Hepatocyte (in vitro differentiated cells): ENCODE measurements around the gene CTCFL. TPM values are rescaled to one million over a fixed set of nuclear protein-coding genes. Genes with fewer than 3 reads are reported as not detected.

ENCODE experiments used
- DNase-seq: peaks from one replicate; pipeline ENCODE4 v3.0.0-alpha.2; 2016; ENCODE audit warnings: low spot score
- H2AFZ ChIP-seq: fragments of 200-600 bp; sonication (generic); 2 replicates; pipeline ENCODE4 v1.6.0; 2016; ENCODE audit warnings: antibody characterized with exemption, mild to moderate bottlenecking
- H3K27ac ChIP-seq: fragments of 200-600 bp; sonication (generic); 2 replicates; pipeline ENCODE4 v1.5.1; 2016; ENCODE audit warnings: mild to moderate bottlenecking
- H3K27me3 ChIP-seq: fragments of 200-600 bp; sonication (generic); 2 replicates; pipeline ENCODE4 v1.6.1; 2016
- H3K36me3 ChIP-seq: fragments of 200-600 bp; sonication (generic); replicated peaks from 2 replicates; pipeline ENCODE4 v1.5.1; 2016; ENCODE audit warnings: low read depth; ENCODE audit not compliant: insufficient read depth
- H3K4me1 ChIP-seq: fragments of 200-600 bp; sonication (generic); 2 replicates; pipeline ENCODE4 v1.5.1; 2016; ENCODE audit warnings: mild to moderate bottlenecking, moderate library complexity; ENCODE audit not compliant: insufficient read depth
- H3K4me2 ChIP-seq: fragments of 200-600 bp; sonication (generic); 2 replicates; pipeline ENCODE4 v1.6.0; 2016
- H3K4me3 ChIP-seq: fragments of 200-600 bp; sonication (generic); 2 replicates; pipeline ENCODE4 v1.5.1; 2016; ENCODE audit warnings: mild to moderate bottlenecking
- H3K79me2 ChIP-seq: fragments of 200-600 bp; sonication (generic); 2 replicates; pipeline ENCODE4 v1.6.0; 2017; ENCODE audit warnings: mild to moderate bottlenecking
- H3K9me2 ChIP-seq: fragments of 200-600 bp; sonication (generic); replicated peaks from 2 replicates; pipeline ENCODE4 v1.6.0; 2017; ENCODE audit warnings: mild to moderate bottlenecking; ENCODE audit not compliant: insufficient read depth
- H3K9me3 ChIP-seq: fragments of 200-600 bp; sonication (generic); 2 replicates; pipeline ENCODE4 v1.5.1; 2016; ENCODE audit warnings: low read depth, mild to moderate bottlenecking
- H4K20me1 ChIP-seq: fragments of 200-600 bp; sonication (generic); 2 replicates; pipeline ENCODE4 v1.6.0; 2016; ENCODE audit warnings: mild to moderate bottlenecking; ENCODE audit not compliant: insufficient read depth, poor library complexity, severe bottlenecking
- CTCF ChIP-seq: fragments of 200-600 bp; sonication (generic); IDR thresholded peaks from 2 replicates; pipeline ENCODE4 v1.5.1; 2016; ENCODE audit warnings: antibody characterized with exemption, mild to moderate bottlenecking; ENCODE audit not compliant: poor library complexity
- EZH2 ChIP-seq: fragments of 200-600 bp; sonication (generic); IDR thresholded peaks from 2 replicates; pipeline ENCODE4 v1.6.1; 2016; ENCODE audit warnings: antibody characterized with exemption, mild to moderate bottlenecking, borderline replicate concordance
- EZH2phosphoT487 ChIP-seq: fragments of 200-600 bp; sonication (generic); IDR thresholded peaks from one replicate; pipeline ENCODE4 v1.6.1; 2018; ENCODE audit warnings: antibody characterized with exemption, mild to moderate bottlenecking, low read depth, moderate library complexity; ENCODE audit not compliant: unreplicated experiment, severe bottlenecking
- WGBS: methylation state at CpG from one replicate; pipeline ENCODE4 v1.1.6; 2016; ENCODE audit warnings: low lambda C conversion rate; ENCODE audit errors: missing lambda C conversion rate; 5-methylcytosine and 5-hydroxymethylcytosine counted together
- polyA plus RNA-seq: library from polyadenylated mRNA; unstranded; fragments of >200 nt; fragmentation: Nextera tagmentation; extraction: Ambion mirVana; gene quantifications from 2 replicates; pipeline ENCODE4 v1.2.1, GENCODE V29; 2016
- total RNA-seq: library from RNA; depleted of rRNA; stranded (reverse); fragments of >200 nt; gene quantifications from 2 replicates; pipeline ENCODE4 v1.2.3, GENCODE V29; 2014

The CTCFL gene
- total and polyA plus RNA-seq, 2 experiments from 2014 or later, result not detected

GRCh38 chr20:57476084-57476526 lies 48.8 kb downstream of the CTCFL start:
- no peaks in the 10 kb centered on the region for H3K27me3 ChIP-seq
- H3K9me2 ChIP-seq, result no peaks in the 10 kb centered on the region
- no peaks in the 10 kb centered on the region for H3K9me3 ChIP-seq
- no peak for TF ChIP-seq EZH2phosphoT487
- no peak for TF ChIP-seq EZH2
- TF ChIP-seq CTCF, result no peak
- H3K36me3 ChIP-seq, result no peaks in the 10 kb centered on the region
- H3K4me2 ChIP-seq, result no peak overlapping the region
- no peaks in the 10 kb centered on the region for H3K79me2 ChIP-seq
- no peaks in the 10 kb centered on the region for H3K4me1 ChIP-seq
- no peak for DNase-seq
- H2AFZ ChIP-seq, result no peak overlapping the region
- H3K4me3 ChIP-seq, result no peak overlapping the region
- 61% methylated on average over 6 of the region's 6 CpGs for WGBS
- no peak overlapping the region for H3K27ac ChIP-seq
- H4K20me1 ChIP-seq, result no peaks in the 10 kb centered on the region

GRCh38 chr20:57475388-57476083 lies 49.4 kb downstream of the CTCFL start:
- no peaks in the 10 kb centered on the region for H3K9me3 ChIP-seq
- no peak overlapping the region for H2AFZ ChIP-seq
- H3K4me3 ChIP-seq, result no peak overlapping the region
- no peak overlapping the region for H3K27ac ChIP-seq
- TF ChIP-seq EZH2phosphoT487 (no peak), EZH2 (no peak), CTCF (no peak)
- no peak for DNase-seq
- H3K79me2 ChIP-seq, result no peaks in the 10 kb centered on the region
- H3K27me3 ChIP-seq, result peaks cover under 1% of the 10 kb centered on the region
- H3K4me1 ChIP-seq, result no peaks in the 10 kb centered on the region
- H3K9me2 ChIP-seq, result no peaks in the 10 kb centered on the region
- 92% methylated on average over 8 of the region's 8 CpGs for WGBS
- no peaks in the 10 kb centered on the region for H4K20me1 ChIP-seq
- no peak overlapping the region for H3K4me2 ChIP-seq
- H3K36me3 ChIP-seq, result no peaks in the 10 kb centered on the region

- H3K4me2 ChIP-seq, result no peak overlapping the region
- no peaks in the 10 kb centered on the region for H3K4me1 ChIP-seq
- 87% methylated on average over 7 of the region's 7 CpGs for WGBS
- H3K9me2 ChIP-seq, result no peaks in the 10 kb centered on the region
- no peak for DNase-seq
- TF ChIP-seq EZH2 (no peak), CTCF (no peak), EZH2phosphoT487 (no peak)
- H3K4me3 ChIP-seq, result no peak overlapping the region
- H3K36me3 ChIP-seq, result no peaks in the 10 kb centered on the region
- H3K27me3 ChIP-seq, result peaks cover 8% of the 10 kb centered on the region
- H3K79me2 ChIP-seq, result no peaks in the 10 kb centered on the region
- no peaks in the 10 kb centered on the region for H3K9me3 ChIP-seq
- no peak overlapping the region for H3K27ac ChIP-seq
- H4K20me1 ChIP-seq, result no peaks in the 10 kb centered on the region
- H2AFZ ChIP-seq, result no peak overlapping the region
Measured at GRCh38 chr20:57474816-57475215, 50.1 kb downstream of the CTCFL start.
